IMR-90 (cell line): ENCODE results near the gene PNPLA1. TPM values are rescaled to one million over a fixed set of nuclear protein-coding genes. Genes with fewer than 3 reads are reported as not detected.

Experiments used
- ATAC-seq: fragments of 200-7000 bp; cut with Tn5 transposase; 2 replicates; pipeline ENCODE4 v1.9.1; 2020; ENCODE audit warnings: low read depth, mild to moderate bottlenecking, moderate library complexity
- BruUV-seq: library from RNA; stranded (reverse); fragments of 400-500 nt; replicated peaks from 2 replicates; lab custom pipeline; 2021; lab: Mats Ljungman, UMichigan
- CTCF ChIA-PET: fragments of 300-600 bp; formaldehyde crosslinking; extraction: SDS; loops from one replicate; lab custom pipeline; 2021; ENCODE audit warnings: antibody characterized with exemption; lab: Yijun Ruan, JAX
- POLR2A ChIA-PET: fragments of 300-600 bp; sonication (Branson Sonifier 250); formaldehyde crosslinking; loops from one replicate; lab custom pipeline; 2022; ENCODE audit warnings: antibody characterized with exemption; ENCODE audit not compliant: unreplicated experiment; lab: Charles Lee
- DNase-seq: peaks from one replicate; pipeline ENCODE4 v3.0.0; 2013
- H2AFZ ChIP-seq: replicated peaks from 2 replicates; pipeline ENCODE3; 2013; ENCODE audit warnings: low read length, mild to moderate bottlenecking; ENCODE audit not compliant: poor library complexity
- H2AK5ac ChIP-seq: 2 replicates; pipeline ENCODE4 v1.6.1; 2013; ENCODE audit warnings: low read depth, low read length, inconsistent platforms
- H2AK9ac ChIP-seq: replicated peaks from 2 replicates; pipeline ENCODE3; 2013; ENCODE audit warnings: mild to moderate bottlenecking, low read depth, low read length, moderate library complexity; ENCODE audit not compliant: poor library complexity
- H2BK120ac ChIP-seq: 2 replicates; pipeline ENCODE4 v1.6.1; 2013; ENCODE audit warnings: low read depth, low read length, inconsistent platforms
- H2BK15ac ChIP-seq: 3 replicates; pipeline ENCODE4 v1.6.1; 2013; ENCODE audit warnings: low read depth, low read length, inconsistent platforms
- H2BK20ac ChIP-seq: 2 replicates; pipeline ENCODE4 v1.6.1; 2013; ENCODE audit warnings: low read depth, mild to moderate bottlenecking, inconsistent platforms, low read length, moderate library complexity
- H2BK5ac ChIP-seq: 2 replicates; pipeline ENCODE4 v1.6.1; 2013; ENCODE audit warnings: mild to moderate bottlenecking, low read depth, low read length, inconsistent platforms; ENCODE audit not compliant: poor library complexity, severe bottlenecking
- H3K14ac ChIP-seq: replicated peaks from 2 replicates; pipeline ENCODE4 v1.6.1; 2013; ENCODE audit warnings: low read depth, low read length, inconsistent platforms
- H3K18ac ChIP-seq: 2 replicates; pipeline ENCODE4 v1.6.1; 2013; ENCODE audit warnings: low read depth, low read length, control low read depth
- H3K23ac ChIP-seq: 2 replicates; pipeline ENCODE4 v1.6.1; 2013; ENCODE audit warnings: low read depth, low read length, inconsistent platforms
- H3K27ac ChIP-seq: 2 replicates; pipeline ENCODE4 v1.5.1; 2013; ENCODE audit warnings: mild to moderate bottlenecking, control low read depth, low read length; ENCODE audit not compliant: insufficient read depth
- H3K27me3 ChIP-seq: 2 replicates; pipeline ENCODE4 v1.6.1; 2013; ENCODE audit warnings: low read length; ENCODE audit not compliant: control insufficient read depth, insufficient read depth
- H3K36me3 ChIP-seq: 2 replicates; pipeline ENCODE4 v1.6.1; 2013; ENCODE audit warnings: low read length, mixed read lengths; ENCODE audit not compliant: control insufficient read depth, insufficient read depth
- H3K4ac ChIP-seq: 2 replicates; pipeline ENCODE4 v1.6.1; 2013; ENCODE audit warnings: low read depth, low read length, inconsistent platforms
- H3K4me1 ChIP-seq: 2 replicates; pipeline ENCODE4 v1.6.1; 2013; ENCODE audit warnings: low read length, mixed read lengths; ENCODE audit not compliant: control insufficient read depth, insufficient read depth
- H3K4me2 ChIP-seq: 2 replicates; pipeline ENCODE4 v1.6.1; 2013; ENCODE audit warnings: low read depth, mild to moderate bottlenecking, control low read depth, low read length, moderate library complexity
- H3K4me3 ChIP-seq: 2 replicates; pipeline ENCODE4 v1.5.1; 2013; ENCODE audit warnings: low read depth, mild to moderate bottlenecking, control low read depth, low read length, moderate library complexity; ENCODE audit not compliant: insufficient read depth
- H3K56ac ChIP-seq: 2 replicates; pipeline ENCODE4 v1.6.1; 2013; ENCODE audit warnings: low read length, inconsistent platforms; ENCODE audit not compliant: insufficient read depth; ENCODE audit errors: extremely low read depth
- H3K79me1 ChIP-seq, 2 experiments: 2 replicates each; pipeline ENCODE4 v1.6.1; 2013; ENCODE audit warnings: low read length in 2 of 2, inconsistent platforms in 1 of 2, low read depth in 1 of 2
- H3K9ac ChIP-seq: 2 replicates; pipeline ENCODE4 v1.6.1; 2013; ENCODE audit warnings: low read depth, low read length, control low read depth
- H3K9me1 ChIP-seq: 2 replicates; pipeline ENCODE4 v1.6.1; 2013; ENCODE audit warnings: low read length, inconsistent platforms; ENCODE audit not compliant: insufficient read depth
- H3K9me3 ChIP-seq: 2 replicates; pipeline ENCODE4 v1.6.1; 2013; ENCODE audit warnings: low read length; ENCODE audit not compliant: control insufficient read depth, insufficient read depth
- H4K20me1 ChIP-seq: 2 replicates; pipeline ENCODE4 v1.6.1; 2013; ENCODE audit warnings: low read length, inconsistent platforms; ENCODE audit not compliant: insufficient read depth
- H4K5ac ChIP-seq: 2 replicates; pipeline ENCODE4 v1.6.1; 2013; ENCODE audit warnings: mild to moderate bottlenecking, low read depth, low read length, control low read depth
- H4K8ac ChIP-seq, 2 experiments: 2 replicates each; pipeline ENCODE4 v1.6.1; 2013; ENCODE audit warnings: low read depth in 2 of 2, low read length in 2 of 2, control low read depth in 1 of 2, inconsistent platforms in 1 of 2
- H4K91ac ChIP-seq: 2 replicates; pipeline ENCODE4 v1.6.1; 2013; ENCODE audit warnings: low read depth, low read length, inconsistent platforms; ENCODE audit not compliant: insufficient read depth
- CEBPB ChIP-seq: IDR thresholded peaks from 2 replicates; pipeline ENCODE4 v1.6.1; 2012; ENCODE audit warnings: low read depth, low read length, improper control_type of control experiment
- CHD1 ChIP-seq: IDR thresholded peaks from 2 replicates; pipeline ENCODE4 v1.6.1; 2012; ENCODE audit warnings: low read depth, low read length, improper control_type of control experiment
- CTCF ChIP-seq: conservative IDR thresholded peaks from 2 replicates; pipeline ENCODE4 v1.5.1; 2012; ENCODE audit warnings: mild to moderate bottlenecking, low read depth, low read length, improper control_type of control experiment
- FOS ChIP-seq: fragments of 150-350 bp; IDR thresholded peaks from 2 replicates; pipeline ENCODE4 v1.6.1; 2016; ENCODE audit warnings: low read depth, low read length
- MAFK ChIP-seq: IDR thresholded peaks from 2 replicates; pipeline ENCODE4 v1.6.1; 2012; ENCODE audit warnings: low read depth, low read length, improper control_type of control experiment
- MAZ ChIP-seq: IDR thresholded peaks from 2 replicates; pipeline ENCODE4 v1.6.1; 2012; ENCODE audit warnings: low read depth, mild to moderate bottlenecking, low read length, improper control_type of control experiment, moderate library complexity, borderline replicate concordance
- MXI1 ChIP-seq: IDR thresholded peaks from 2 replicates; pipeline ENCODE4 v1.6.1; 2012; ENCODE audit warnings: low read depth, mild to moderate bottlenecking, low read length, moderate library complexity, borderline replicate concordance
- POLR2A ChIP-seq: IDR thresholded peaks from 2 replicates; pipeline ENCODE4 v1.6.1; 2012; ENCODE audit warnings: mild to moderate bottlenecking, low read depth, low read length
- RAD21 ChIP-seq: IDR thresholded peaks from 2 replicates; pipeline ENCODE4 v1.6.1; 2012; ENCODE audit warnings: low read length, improper control_type of control experiment
- RFX5 ChIP-seq: IDR thresholded peaks from 2 replicates; pipeline ENCODE4 v1.8.0; 2012; ENCODE audit warnings: low read depth, mild to moderate bottlenecking, low read length, moderate library complexity
- SMC3 ChIP-seq: fragments of 150-350 bp; IDR thresholded peaks from 2 replicates; pipeline ENCODE4 v1.6.1; 2016; ENCODE audit warnings: low read depth, mild to moderate bottlenecking, antibody characterized with exemption, low read length, moderate library complexity
- USF2 ChIP-seq: fragments of 150-350 bp; IDR thresholded peaks from 2 replicates; pipeline ENCODE4 v1.6.1; 2017; ENCODE audit warnings: mild to moderate bottlenecking, antibody characterized with exemption, low read length, low read depth
- WGBS, 2 experiments: methylation state at CpG; one replicate each; pipeline versions ENCODE4 v1.1.5 to v1.1.7; 2013; ENCODE audit warnings: missing lambda C conversion rate in 2 of 2; ENCODE audit not compliant: insufficient read length in 1 of 2; ENCODE audit errors: extremely low coverage in 2 of 2; 5-methylcytosine and 5-hydroxymethylcytosine counted together
- dilution Hi-C: fragments of 300-500 bp; cut with HindIII; formaldehyde crosslinking; loops from one replicate; pipeline ENCODE4 v1.14.3; 2018; ENCODE audit warnings: low sequenced_read_pairs; ENCODE audit not compliant: unreplicated experiment
- in situ Hi-C: fragments of 300-500 bp; cut with MboI; formaldehyde crosslinking; loops from 3 replicates; pipeline ENCODE4 v1.14.3; 2019; ENCODE audit warnings: low sequenced_read_pairs, inconsistent platforms, mixed read lengths
- intact Hi-C: fragments of 100-400 bp; cut with micrococcal nuclease; formaldehyde crosslinking; loops from 2 replicates; pipeline ENCODE4 v1.10.0; 2022
- polyA plus RNA-seq, 3 experiments: library from polyadenylated mRNA; depleted of rRNA; stranded (reverse); fragments of >200 nt; gene quantifications; 2 replicates each; pipeline ENCODE4 v1.2.3, GENCODE V29; 2012; ENCODE audit warnings: low replicate concordance in 1 of 3
- total RNA-seq: library from RNA; depleted of rRNA; stranded (reverse); fragments of >200 nt; gene quantifications from 2 replicates; pipeline ENCODE4 v1.2.3, GENCODE V29; 2012

PNPLA1 gene
- total and polyA plus RNA-seq, 2 of the 4 experiments (the other 2 are of a cell fraction), result not detected

DNA sequence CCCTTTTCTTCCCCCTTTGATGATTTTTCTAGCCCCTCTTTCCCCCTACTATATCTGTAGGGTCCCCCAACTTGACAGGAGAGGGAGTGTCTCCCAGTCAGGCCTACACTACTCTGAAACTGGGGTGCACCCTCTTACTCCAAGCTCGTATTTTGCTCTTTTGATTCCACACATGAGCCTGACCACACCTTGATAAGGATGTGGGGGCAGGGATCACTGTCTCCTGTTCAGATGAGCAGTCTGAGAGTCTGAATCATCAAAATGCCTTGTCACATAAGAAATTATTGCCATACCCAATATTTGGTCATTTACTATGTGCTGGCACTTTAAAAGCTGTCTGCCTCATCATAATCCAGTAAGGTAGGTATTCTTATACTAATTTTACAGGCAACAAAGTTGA, 15.9 kb downstream of the PNPLA1 start:
- no peaks in the 10 kb centered on the region for H3K4me1 ChIP-seq
- no peaks in the 10 kb centered on the region for H3K79me1 ChIP-seq
- H2AK5ac ChIP-seq, result no peak overlapping the region
- H3K23ac ChIP-seq, result no peak overlapping the region
- no peaks in the 10 kb centered on the region for H3K36me3 ChIP-seq
- DNase-seq (no peak), ATAC-seq (no peak)
- no peak overlapping the region for H3K4ac ChIP-seq
- H2BK120ac ChIP-seq, result no peak overlapping the region
- WGBS, 2 experiments, result no CpG with 5 or more reads among the region's 1 CpG
- H4K20me1 ChIP-seq, result no peaks in the 10 kb centered on the region; the same call in 1 of the 2 replicates
- no peaks in the 10 kb centered on the region for H3K9me1 ChIP-seq
- peaks cover 61% of the 10 kb centered on the region for H3K27me3 ChIP-seq
- no peak overlapping the region for H2BK20ac ChIP-seq
- no peak overlapping the region for H4K8ac ChIP-seq
- no peak overlapping the region for H2BK15ac ChIP-seq
- ChIA-PET POLR2A (no interaction called here), CTCF (no interaction called here)
- H3K56ac ChIP-seq, result no peak overlapping the region
- no peaks in the 10 kb centered on the region for H3K9me3 ChIP-seq
- H4K5ac ChIP-seq, result no peak overlapping the region
- no peak overlapping the region for H3K18ac ChIP-seq
- no peak overlapping the region for H3K27ac ChIP-seq
- dilution Hi-C loops (no loop called here), in situ Hi-C loops (no loop called here), intact Hi-C loops (no loop called here)
- H4K91ac ChIP-seq, result no peak overlapping the region
- H2AFZ ChIP-seq, result no peak overlapping the region
- no peak overlapping the region for H2BK5ac ChIP-seq
- TF ChIP-seq SMC3 (no peak), MXI1 (no peak), CTCF (no peak), RFX5 (no peak), USF2 (no peak), POLR2A (no peak), CEBPB (no peak), MAFK (no peak), FOS (no peak), MAZ (no peak), CHD1 (no peak), RAD21 (no peak)
- no peak overlapping the region for H3K4me2 ChIP-seq
- H3K9ac ChIP-seq, result no peak overlapping the region
- H2AK9ac ChIP-seq, result no peak overlapping the region
- BruUV-seq, result no TSS peak
- H3K4me3 ChIP-seq, result no peak overlapping the region
- H3K14ac ChIP-seq, result no peak overlapping the region
